A549 treated with RU486 at 1 μM for 4 hours (cell line): ENCODE results near the gene BBS12. TPM values are rescaled to one million over a fixed set of nuclear protein-coding genes. Genes with fewer than 3 reads are reported as not detected.

Experiments used
- total RNA-seq: library from RNA; stranded (reverse); fragments of 200-300 nt; extraction: Qiagen RNA extraction; gene quantifications from 5 replicates; pipeline ENCODE4 v1.2.3, GENCODE V29; 2022; ENCODE audit warnings: low read depth

The BBS12 gene
- total RNA-seq: 1.9 to 3.5 TPM (median 3.2 TPM) in 5 replicates

GRCh38 chr4:122732329-122733026 is at the start of gene BBS12:
TSS of gene BBS12 (plus strand) at chr4:122732704. CDS start at chr4:122741893, 9,189 bp downstream.

Other genes with a start within 250 kb of the BBS12 start
- gene IL21, start 111.6 kb upstream of the BBS12 start, total RNA-seq: not detected in 5 replicates
- gene FGF2, start 94.1 kb downstream of the BBS12 start, total RNA-seq: 36.3 to 64.1 TPM (median 51.6 TPM) in 5 replicates
- gene NUDT6, start 189.9 kb downstream of the BBS12 start, total RNA-seq: 6.3 to 7.9 TPM (median 6.5 TPM) in 5 replicates